IMR-90 (cell line): Measurements from ENCODE around the gene ASPA. TPM values are rescaled to one million over a fixed set of nuclear protein-coding genes. Genes with fewer than 3 reads are reported as not detected.

ENCODE experiments used
- ATAC-seq: fragments of 200-7000 bp; cut with Tn5 transposase; 2 replicates; pipeline ENCODE4 v1.9.1; 2020; ENCODE audit warnings: low read depth, mild to moderate bottlenecking, moderate library complexity
- BruUV-seq: library from RNA; stranded (reverse); fragments of 400-500 nt; replicated peaks from 2 replicates; lab custom pipeline; 2021; lab: Mats Ljungman, UMichigan
- CTCF ChIA-PET: fragments of 300-600 bp; formaldehyde crosslinking; extraction: SDS; loops from one replicate; lab custom pipeline; 2021; ENCODE audit warnings: antibody characterized with exemption; lab: Yijun Ruan, JAX
- POLR2A ChIA-PET: fragments of 300-600 bp; sonication (Branson Sonifier 250); formaldehyde crosslinking; loops from one replicate; lab custom pipeline; 2022; ENCODE audit warnings: antibody characterized with exemption; ENCODE audit not compliant: unreplicated experiment; lab: Charles Lee
- DNase-seq: peaks from one replicate; pipeline ENCODE4 v3.0.0; 2013
- H2AFZ ChIP-seq: replicated peaks from 2 replicates; pipeline ENCODE3; 2013; ENCODE audit warnings: low read length, mild to moderate bottlenecking; ENCODE audit not compliant: poor library complexity
- H2AK5ac ChIP-seq: 2 replicates; pipeline ENCODE4 v1.6.1; 2013; ENCODE audit warnings: low read depth, low read length, inconsistent platforms
- H2AK9ac ChIP-seq: replicated peaks from 2 replicates; pipeline ENCODE3; 2013; ENCODE audit warnings: mild to moderate bottlenecking, low read depth, low read length, moderate library complexity; ENCODE audit not compliant: poor library complexity
- H2BK120ac ChIP-seq: 2 replicates; pipeline ENCODE4 v1.6.1; 2013; ENCODE audit warnings: low read depth, low read length, inconsistent platforms
- H2BK15ac ChIP-seq: 3 replicates; pipeline ENCODE4 v1.6.1; 2013; ENCODE audit warnings: low read depth, low read length, inconsistent platforms
- H2BK20ac ChIP-seq: 2 replicates; pipeline ENCODE4 v1.6.1; 2013; ENCODE audit warnings: low read depth, mild to moderate bottlenecking, inconsistent platforms, low read length, moderate library complexity
- H2BK5ac ChIP-seq: 2 replicates; pipeline ENCODE4 v1.6.1; 2013; ENCODE audit warnings: mild to moderate bottlenecking, low read depth, low read length, inconsistent platforms; ENCODE audit not compliant: poor library complexity, severe bottlenecking
- H3K14ac ChIP-seq: replicated peaks from 2 replicates; pipeline ENCODE4 v1.6.1; 2013; ENCODE audit warnings: low read depth, low read length, inconsistent platforms
- H3K18ac ChIP-seq: 2 replicates; pipeline ENCODE4 v1.6.1; 2013; ENCODE audit warnings: low read depth, low read length, control low read depth
- H3K23ac ChIP-seq: 2 replicates; pipeline ENCODE4 v1.6.1; 2013; ENCODE audit warnings: low read depth, low read length, inconsistent platforms
- H3K27ac ChIP-seq: 2 replicates; pipeline ENCODE4 v1.5.1; 2013; ENCODE audit warnings: mild to moderate bottlenecking, control low read depth, low read length; ENCODE audit not compliant: insufficient read depth
- H3K27me3 ChIP-seq: 2 replicates; pipeline ENCODE4 v1.6.1; 2013; ENCODE audit warnings: low read length; ENCODE audit not compliant: control insufficient read depth, insufficient read depth
- H3K36me3 ChIP-seq: 2 replicates; pipeline ENCODE4 v1.6.1; 2013; ENCODE audit warnings: low read length, mixed read lengths; ENCODE audit not compliant: control insufficient read depth, insufficient read depth
- H3K4ac ChIP-seq: 2 replicates; pipeline ENCODE4 v1.6.1; 2013; ENCODE audit warnings: low read depth, low read length, inconsistent platforms
- H3K4me1 ChIP-seq: 2 replicates; pipeline ENCODE4 v1.6.1; 2013; ENCODE audit warnings: low read length, mixed read lengths; ENCODE audit not compliant: control insufficient read depth, insufficient read depth
- H3K4me2 ChIP-seq: 2 replicates; pipeline ENCODE4 v1.6.1; 2013; ENCODE audit warnings: low read depth, mild to moderate bottlenecking, control low read depth, low read length, moderate library complexity
- H3K4me3 ChIP-seq: 2 replicates; pipeline ENCODE4 v1.5.1; 2013; ENCODE audit warnings: low read depth, mild to moderate bottlenecking, control low read depth, low read length, moderate library complexity; ENCODE audit not compliant: insufficient read depth
- H3K56ac ChIP-seq: 2 replicates; pipeline ENCODE4 v1.6.1; 2013; ENCODE audit warnings: low read length, inconsistent platforms; ENCODE audit not compliant: insufficient read depth; ENCODE audit errors: extremely low read depth
- H3K79me1 ChIP-seq, 2 experiments: 2 replicates each; pipeline ENCODE4 v1.6.1; 2013; ENCODE audit warnings: low read length in 2 of 2, inconsistent platforms in 1 of 2, low read depth in 1 of 2
- H3K9ac ChIP-seq: 2 replicates; pipeline ENCODE4 v1.6.1; 2013; ENCODE audit warnings: low read depth, low read length, control low read depth
- H3K9me1 ChIP-seq: 2 replicates; pipeline ENCODE4 v1.6.1; 2013; ENCODE audit warnings: low read length, inconsistent platforms; ENCODE audit not compliant: insufficient read depth
- H3K9me3 ChIP-seq: 2 replicates; pipeline ENCODE4 v1.6.1; 2013; ENCODE audit warnings: low read length; ENCODE audit not compliant: control insufficient read depth, insufficient read depth
- H4K20me1 ChIP-seq: 2 replicates; pipeline ENCODE4 v1.6.1; 2013; ENCODE audit warnings: low read length, inconsistent platforms; ENCODE audit not compliant: insufficient read depth
- H4K5ac ChIP-seq: 2 replicates; pipeline ENCODE4 v1.6.1; 2013; ENCODE audit warnings: mild to moderate bottlenecking, low read depth, low read length, control low read depth
- H4K8ac ChIP-seq, 2 experiments: 2 replicates each; pipeline ENCODE4 v1.6.1; 2013; ENCODE audit warnings: low read depth in 2 of 2, low read length in 2 of 2, control low read depth in 1 of 2, inconsistent platforms in 1 of 2
- H4K91ac ChIP-seq: 2 replicates; pipeline ENCODE4 v1.6.1; 2013; ENCODE audit warnings: low read depth, low read length, inconsistent platforms; ENCODE audit not compliant: insufficient read depth
- BHLHE40 ChIP-seq: fragments of 150-350 bp; IDR thresholded peaks from 2 replicates; pipeline ENCODE4 v1.6.1; 2016; ENCODE audit warnings: mild to moderate bottlenecking, low read depth, low read length
- CHD1 ChIP-seq: IDR thresholded peaks from 2 replicates; pipeline ENCODE4 v1.6.1; 2012; ENCODE audit warnings: low read depth, low read length, improper control_type of control experiment
- CTCF ChIP-seq: conservative IDR thresholded peaks from 2 replicates; pipeline ENCODE4 v1.5.1; 2012; ENCODE audit warnings: mild to moderate bottlenecking, low read depth, low read length, improper control_type of control experiment
- ELK1 ChIP-seq: fragments of 150-350 bp; IDR thresholded peaks from 2 replicates; pipeline ENCODE4 v1.6.1; 2016; ENCODE audit warnings: low read depth, mild to moderate bottlenecking, low read length, moderate library complexity, borderline replicate concordance
- FOS ChIP-seq: fragments of 150-350 bp; IDR thresholded peaks from 2 replicates; pipeline ENCODE4 v1.6.1; 2016; ENCODE audit warnings: low read depth, low read length
- MAZ ChIP-seq: IDR thresholded peaks from 2 replicates; pipeline ENCODE4 v1.6.1; 2012; ENCODE audit warnings: low read depth, mild to moderate bottlenecking, low read length, improper control_type of control experiment, moderate library complexity, borderline replicate concordance
- MXI1 ChIP-seq: IDR thresholded peaks from 2 replicates; pipeline ENCODE4 v1.6.1; 2012; ENCODE audit warnings: low read depth, mild to moderate bottlenecking, low read length, moderate library complexity, borderline replicate concordance
- NFE2L2 ChIP-seq: fragments of 150-350 bp; IDR thresholded peaks from 2 replicates; pipeline ENCODE4 v1.6.1; 2016; ENCODE audit warnings: low read depth, mild to moderate bottlenecking, low read length
- POLR2A ChIP-seq: IDR thresholded peaks from 2 replicates; pipeline ENCODE4 v1.6.1; 2012; ENCODE audit warnings: mild to moderate bottlenecking, low read depth, low read length
- RCOR1 ChIP-seq: IDR thresholded peaks from 2 replicates; pipeline ENCODE4 v1.6.1; 2012; ENCODE audit warnings: mild to moderate bottlenecking, low read length, improper control_type of control experiment; ENCODE audit not compliant: insufficient replicate concordance
- RFX5 ChIP-seq: IDR thresholded peaks from 2 replicates; pipeline ENCODE4 v1.8.0; 2012; ENCODE audit warnings: low read depth, mild to moderate bottlenecking, low read length, moderate library complexity
- SMC3 ChIP-seq: fragments of 150-350 bp; IDR thresholded peaks from 2 replicates; pipeline ENCODE4 v1.6.1; 2016; ENCODE audit warnings: low read depth, mild to moderate bottlenecking, antibody characterized with exemption, low read length, moderate library complexity
- USF2 ChIP-seq: fragments of 150-350 bp; IDR thresholded peaks from 2 replicates; pipeline ENCODE4 v1.6.1; 2017; ENCODE audit warnings: mild to moderate bottlenecking, antibody characterized with exemption, low read length, low read depth
- WGBS, 2 experiments: methylation state at CpG; one replicate each; pipeline versions ENCODE4 v1.1.5 to v1.1.7; 2013; ENCODE audit warnings: missing lambda C conversion rate in 2 of 2; ENCODE audit not compliant: insufficient read length in 1 of 2; ENCODE audit errors: extremely low coverage in 2 of 2; 5-methylcytosine and 5-hydroxymethylcytosine counted together
- dilution Hi-C: fragments of 300-500 bp; cut with HindIII; formaldehyde crosslinking; loops from one replicate; pipeline ENCODE4 v1.14.3; 2018; ENCODE audit warnings: low sequenced_read_pairs; ENCODE audit not compliant: unreplicated experiment
- in situ Hi-C: fragments of 300-500 bp; cut with MboI; formaldehyde crosslinking; loops from 3 replicates; pipeline ENCODE4 v1.14.3; 2019; ENCODE audit warnings: low sequenced_read_pairs, inconsistent platforms, mixed read lengths
- intact Hi-C: fragments of 100-400 bp; cut with micrococcal nuclease; formaldehyde crosslinking; loops from 2 replicates; pipeline ENCODE4 v1.10.0; 2022
- polyA plus RNA-seq, 3 experiments: library from polyadenylated mRNA; depleted of rRNA; stranded (reverse); fragments of >200 nt; gene quantifications; 2 replicates each; pipeline ENCODE4 v1.2.3, GENCODE V29; 2012; ENCODE audit warnings: low replicate concordance in 1 of 3
- total RNA-seq: library from RNA; depleted of rRNA; stranded (reverse); fragments of >200 nt; gene quantifications from 2 replicates; pipeline ENCODE4 v1.2.3, GENCODE V29; 2012

Gene ASPA
- total and polyA plus RNA-seq, 2 of the 4 experiments (the other 2 are of a cell fraction) = 0.02 TPM; not detected in 1

GRCh38 chr17:3528880-3529511, 53.2 kb downstream of the ASPA start:
- Histone ChIP-seq H4K91ac (no peak overlapping the region), H3K9me3 (no peaks in the 10 kb centered on the region), H3K18ac (no peak overlapping the region), H3K14ac (no peak overlapping the region), H3K27me3 (no peaks in the 10 kb centered on the region), H3K4me1 (no peaks in the 10 kb centered on the region), H4K8ac (no peak overlapping the region), H3K9ac (no peak overlapping the region), H2AK5ac (no peak overlapping the region), H2BK120ac (no peak overlapping the region), H3K36me3 (no peaks in the 10 kb centered on the region), H3K23ac (no peak overlapping the region), H3K56ac (no peak overlapping the region), H2BK15ac (no peak overlapping the region), H3K4me3 (no peak overlapping the region), H3K79me1 (no peaks in the 10 kb centered on the region), H3K9me1 (no peaks in the 10 kb centered on the region), H2AFZ (peak overlapping the region; percentile 21), H2AK9ac (peak overlapping the region; percentile 24), H3K4ac (no peak overlapping the region), H2BK5ac (no peak overlapping the region), H3K27ac (no peak overlapping the region), H4K20me1 (no peaks in the 10 kb centered on the region), H3K4me2 (no peak overlapping the region), H2BK20ac (no peak overlapping the region), H4K5ac (no peak overlapping the region)
- no TSS peak for BruUV-seq
- no CpG with 5 or more reads among the region's 11 CpGs for WGBS, 2 experiments
- ChIA-PET CTCF (no interaction called here), POLR2A (no interaction called here)
- TF ChIP-seq RCOR1 (no peak), BHLHE40 (no peak), MXI1 (no peak), FOS (no peak), SMC3 (no peak), POLR2A (no peak), NFE2L2 (no peak), CTCF (no peak), CHD1 (no peak), RFX5 (no peak), MAZ (no peak), USF2 (no peak), ELK1 (no peak)
- dilution Hi-C loops (no loop called here), in situ Hi-C loops (no loop called here), intact Hi-C loops (no loop called here)
- ATAC-seq = no peak
- no peak for DNase-seq
